GM12892 (cell line): ENCODE data around the gene DEFB113.

Experiments used
- DNase-seq: peaks from one replicate; pipeline ENCODE4 v3.0.0; 2011; ENCODE audit not compliant: insufficient read length
- FAIRE-seq: peaks from 2 replicates; lab custom pipeline; 2011; peaks lifted over from hg19 to GRCh38; lab: Jason Lieb, UNC
- POLR2A ChIP-seq: IDR thresholded peaks from 2 replicates; pipeline ENCODE4 v1.6.1; 2011; ENCODE audit warnings: low read depth, low read length, control low read depth
- POLR2AphosphoS5 ChIP-seq: IDR thresholded peaks from 2 replicates; pipeline ENCODE4 v1.6.1; 2011; ENCODE audit warnings: low read depth, low read length, control low read depth
- TAF1 ChIP-seq: IDR thresholded peaks from 2 replicates; pipeline ENCODE4 v1.6.1; 2011; ENCODE audit warnings: low read depth, mild to moderate bottlenecking, control low read depth, low read length, borderline replicate concordance

The DEFB113 gene

DNA sequence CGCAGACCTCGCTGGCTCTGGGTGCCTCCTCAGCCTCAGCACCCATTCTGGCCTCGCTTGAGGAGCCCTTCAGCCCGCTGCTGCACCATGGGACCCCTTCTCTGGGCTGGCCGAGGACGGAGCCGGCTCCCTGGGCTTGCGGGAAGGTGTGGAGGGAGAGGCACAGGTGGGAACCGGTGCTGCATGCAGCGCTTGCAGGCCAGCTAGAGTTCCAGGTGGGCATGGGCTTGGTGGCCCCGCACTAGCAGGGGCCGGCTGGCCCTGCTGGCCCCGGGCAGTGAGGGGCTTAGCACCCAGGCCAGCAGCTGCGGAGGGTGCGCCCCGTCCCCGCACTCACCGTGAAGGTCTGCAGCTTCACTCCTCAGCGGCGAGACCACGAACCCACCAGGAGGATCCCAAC is 35.9 kb downstream of the DEFB113 start:
- DNase-seq (no peak), FAIRE-seq (no peak)
- no peak for TF ChIP-seq POLR2A

DNA sequence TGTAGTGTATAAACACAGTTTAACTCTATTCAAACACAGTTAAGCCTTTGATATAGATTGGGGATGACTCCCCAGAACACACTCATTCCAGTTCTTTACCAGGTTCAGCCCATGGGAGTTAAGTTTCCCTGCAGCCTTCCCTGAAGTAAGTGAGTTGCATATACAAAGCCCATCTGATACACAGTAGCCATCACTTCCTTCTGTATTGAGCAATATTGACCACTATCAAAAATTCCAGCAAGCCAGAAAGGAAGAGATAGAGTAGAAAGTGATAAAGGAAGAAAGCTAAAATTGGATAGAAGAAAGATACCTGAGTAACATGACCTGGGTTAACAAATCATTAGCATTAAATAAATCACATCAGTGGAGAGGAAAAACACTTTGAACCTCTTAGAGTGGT is 40.1 kb downstream of the DEFB113 start:
- TF ChIP-seq POLR2AphosphoS5 (no peak), TAF1 (no peak), POLR2A (no peak)
- DNase-seq (no peak), FAIRE-seq (no peak)

DNA sequence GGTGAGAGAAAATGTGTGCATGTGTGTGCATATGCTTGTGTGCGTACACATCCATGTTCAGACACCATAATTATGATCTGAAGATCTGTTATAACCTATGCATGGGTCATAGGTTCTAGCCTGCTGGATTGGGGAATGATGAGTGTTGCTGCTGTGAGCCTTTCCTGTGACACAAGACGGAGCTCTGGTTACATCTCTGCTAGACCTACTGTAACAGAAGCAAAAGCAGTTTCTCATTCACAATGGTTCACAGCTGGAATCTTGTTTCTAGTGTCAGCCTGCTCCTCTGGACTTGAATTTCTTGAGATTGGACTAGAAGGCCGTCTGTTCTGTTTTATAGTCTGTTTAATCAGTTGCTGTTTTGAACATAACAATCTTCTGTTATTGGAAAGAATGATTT is 45.6 kb downstream of the DEFB113 start:
- TF ChIP-seq POLR2A (no peak), TAF1 (no peak), POLR2AphosphoS5 (no peak)
- DNase-seq (no peak), FAIRE-seq (no peak)

DNA sequence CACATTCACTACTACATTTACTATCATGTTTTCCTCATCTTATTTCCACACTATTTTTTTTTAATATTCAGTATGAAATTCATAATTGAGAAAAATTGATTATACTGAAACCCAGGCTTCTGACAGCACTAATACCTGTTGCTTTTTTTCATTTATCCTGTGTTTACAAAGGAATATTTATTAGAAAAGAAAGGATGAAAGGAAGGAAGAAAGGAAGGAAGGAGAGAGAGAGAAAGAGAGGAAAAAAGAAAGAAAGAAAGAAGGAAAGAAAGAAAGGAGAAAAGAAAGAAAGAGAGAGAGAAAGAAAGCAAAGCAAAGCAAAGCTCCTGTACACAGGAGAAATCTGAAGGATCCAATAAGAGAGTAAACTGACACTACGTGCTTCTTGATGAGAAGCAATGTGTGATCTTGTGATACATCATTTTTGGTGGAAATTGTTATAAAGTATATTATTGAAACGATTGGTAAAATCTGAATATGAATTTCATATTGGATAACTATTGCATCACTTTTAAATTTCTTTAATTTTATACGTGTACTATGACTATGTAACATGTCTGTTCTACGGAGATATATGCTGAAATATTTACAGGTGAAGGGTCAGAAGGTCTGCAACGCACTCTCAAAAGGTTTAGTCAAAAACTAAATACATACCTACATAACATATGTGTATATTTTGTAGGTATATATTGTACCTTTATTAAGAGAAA is 49.3 kb downstream of the DEFB113 start:
- DNase-seq (no peak), FAIRE-seq (no peak)

DNA sequence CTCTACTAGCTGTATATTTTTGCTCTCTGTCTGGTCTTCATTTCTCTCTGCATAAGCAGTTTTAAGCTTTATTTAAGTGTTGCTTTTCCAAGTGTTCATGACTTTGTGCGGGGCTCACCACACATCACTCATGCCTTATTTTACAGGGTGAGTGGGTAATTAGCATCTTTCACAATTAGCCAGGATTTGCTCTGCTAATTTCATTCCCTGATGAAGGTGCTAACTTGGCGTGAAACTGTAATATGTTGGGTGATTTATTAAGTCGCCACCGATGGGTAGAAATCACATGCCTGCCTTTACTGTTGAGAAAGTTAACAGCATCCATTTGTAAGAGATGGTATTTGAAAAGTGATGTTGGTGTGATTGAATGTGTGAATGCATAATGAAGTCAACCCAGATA is 50.2 kb downstream of the DEFB113 start:
- no peak for DNase-seq
- TF ChIP-seq POLR2AphosphoS5 (no peak), POLR2A (no peak), TAF1 (no peak)
- FAIRE-seq = no peak

More for the DNA sequence above, 49.3 kb downstream of the DEFB113 start:
- TF ChIP-seq POLR2AphosphoS5 = no peak
- TF ChIP-seq POLR2A = no peak
- TF ChIP-seq TAF1 = no peak

DNA sequence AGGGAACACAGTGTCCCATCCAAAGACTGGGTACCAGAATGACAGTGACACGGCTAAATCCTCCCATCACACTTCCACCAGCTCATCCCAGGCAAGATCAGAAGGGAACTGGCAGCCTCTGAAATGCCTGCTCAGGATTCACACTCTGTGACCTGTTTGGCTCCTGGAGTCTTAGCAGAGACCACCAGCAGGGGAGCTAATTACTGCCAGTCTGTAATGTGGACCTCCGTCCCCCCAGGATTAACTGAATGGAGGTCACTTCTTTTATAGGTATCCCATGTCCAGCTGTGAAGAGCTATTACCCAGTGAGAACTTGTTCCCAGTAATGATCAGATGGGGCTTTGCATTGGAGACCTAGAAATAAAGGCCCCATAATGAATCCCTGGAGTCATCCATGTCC is 50.6 kb downstream of the DEFB113 start:
- no peak for FAIRE-seq
- DNase-seq = no peak
- TF ChIP-seq POLR2A (no peak), POLR2AphosphoS5 (no peak), TAF1 (no peak)
